Measurements from ENCODE around the gene CARD11. TPM values are rescaled to one million over a fixed set of nuclear protein-coding genes. Genes with fewer than 3 reads are reported as not detected.

Gene CARD11
- total and polyA plus RNA-seq, 2 experiments from 2014 or later, result 17.7 to 29.0 TPM

GRCh38 chr7:2926120-2926895 lies 117.4 kb downstream of the CARD11 start:
- TF ChIP-seq POLR2AphosphoS5 (IDR thresholded peaks at IDR 0.05; ENCODE audit: low read depth), result no peak
- no peak for TF ChIP-seq CREB1 (CRISPR knock-in tag; IDR thresholded peaks at IDR 0.05; ENCODE audit: low read depth)
- TF ChIP-seq JUNB (IDR thresholded peaks at IDR 0.05; ENCODE audit: unreplicated experiment), result no peak
- H3K27me3 Mint-ChIP-seq (ENCODE audit: insufficient read depth, low read depth, poor library complexity), result peaks cover 15% of the 10 kb centered on the region
- Histone ChIP-seq H3K27me3 (ENCODE audit: insufficient read depth) (no peaks in the 10 kb centered on the region), H3K9me2 (ENCODE audit: insufficient read depth) (no peaks in the 10 kb centered on the region), H3K27ac (ENCODE audit: low read depth) (no peak overlapping the region), H4K20me1 (replicated peaks; ENCODE audit: insufficient read depth) (no peaks in the 10 kb centered on the region), H3K4me3 (no peak overlapping the region), H3K4me1 (ENCODE audit: insufficient read depth) (no peaks in the 10 kb centered on the region), H2AFZ (no peak overlapping the region), H3K4me2 (no peak overlapping the region), H3K79me2 (replicated peaks; ENCODE audit: insufficient read depth) (no peaks in the 10 kb centered on the region), H3F3A (replicated peaks; ENCODE audit: low read depth) (no peaks in the 10 kb centered on the region), H3K36me3 (ENCODE audit: insufficient read depth) (no peaks in the 10 kb centered on the region)
- H3K4me3 Mint-ChIP-seq, result no peak overlapping the region
- DNase-seq (ENCODE audit: low spot score) (no peak), ATAC-seq (no peak)
- no peak overlapping the region for H3K27ac Mint-ChIP-seq
- H3K9me3 Mint-ChIP-seq, result no peaks in the 10 kb centered on the region
- H3K36me3 Mint-ChIP-seq (ENCODE audit: low read depth), result no peaks in the 10 kb centered on the region
- H3K4me1 Mint-ChIP-seq, result no peaks in the 10 kb centered on the region

DNA sequence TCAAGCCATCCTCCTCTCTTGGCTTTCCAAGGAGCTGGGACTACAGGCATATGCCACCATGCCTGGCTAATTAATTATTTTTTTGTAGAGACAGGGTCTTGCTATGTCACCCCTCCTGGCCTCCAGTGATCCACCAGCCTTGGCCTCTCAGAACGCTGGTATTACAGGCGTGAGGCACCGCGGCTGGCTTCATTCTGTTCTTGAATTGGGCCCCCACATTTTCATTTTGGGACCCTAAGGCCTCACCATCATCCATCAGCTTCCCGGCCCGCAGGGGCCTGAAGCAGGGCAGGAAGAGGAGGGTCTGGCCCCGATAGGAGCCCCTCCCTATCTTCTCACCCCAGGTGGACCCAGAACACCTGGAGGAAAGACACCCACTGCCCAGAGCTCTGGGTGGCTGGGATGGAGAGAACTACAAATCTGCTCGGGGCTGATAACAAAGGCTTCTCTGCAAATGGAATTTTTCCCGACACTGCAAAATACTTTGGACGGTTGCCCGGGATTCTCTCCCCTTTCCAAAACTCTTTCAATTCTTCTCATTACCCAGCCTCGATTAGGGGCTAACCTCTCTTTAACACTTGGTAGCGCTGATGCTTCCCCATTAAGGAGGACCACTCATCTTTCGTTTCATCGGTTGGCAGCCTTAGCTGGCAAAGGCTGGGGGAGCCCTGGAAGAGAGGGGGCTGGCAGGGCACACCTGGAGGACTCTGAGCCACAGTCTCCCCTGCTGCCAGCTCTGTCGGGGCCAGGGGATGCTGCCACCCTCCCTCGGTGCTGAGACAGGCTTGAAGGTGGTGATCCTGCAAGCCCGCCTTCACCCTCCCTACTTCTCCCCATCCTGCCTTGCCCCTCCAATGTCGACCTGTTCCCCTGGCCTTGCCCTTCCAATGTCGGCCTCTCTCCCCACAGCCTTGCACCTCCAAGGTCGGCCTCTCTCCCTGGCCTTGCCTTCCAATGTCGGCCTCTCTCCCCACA lies 118.5 kb downstream of the CARD11 start:
- Histone ChIP-seq H3F3A (replicated peaks; ENCODE audit: low read depth) (no peaks in the 10 kb centered on the region), H3K79me2 (replicated peaks; ENCODE audit: insufficient read depth) (no peaks in the 10 kb centered on the region), H3K4me1 (ENCODE audit: insufficient read depth) (no peaks in the 10 kb centered on the region), H3K4me2 (no peak overlapping the region), H3K4me3 (no peak overlapping the region), H3K27ac (ENCODE audit: low read depth) (no peak overlapping the region), H3K36me3 (ENCODE audit: insufficient read depth) (no peaks in the 10 kb centered on the region), H2AFZ (no peak overlapping the region), H3K9me2 (ENCODE audit: insufficient read depth) (no peaks in the 10 kb centered on the region), H4K20me1 (replicated peaks; ENCODE audit: insufficient read depth) (no peaks in the 10 kb centered on the region), H3K27me3 (ENCODE audit: insufficient read depth) (no peaks in the 10 kb centered on the region)
- peaks cover under 1% of the 10 kb centered on the region; the same call in 1 of the 3 replicates for H3K9me3 Mint-ChIP-seq
- no peak overlapping the region for H3K4me3 Mint-ChIP-seq
- DNase-seq (ENCODE audit: low spot score) (no peak), ATAC-seq (no peak)
- H3K36me3 Mint-ChIP-seq (ENCODE audit: low read depth), result peaks cover 4% of the 10 kb centered on the region; the same call in 2 of the 3 replicates
- peaks cover 12% of the 10 kb centered on the region for H3K27me3 Mint-ChIP-seq (ENCODE audit: insufficient read depth, low read depth, poor library complexity)
- no peak overlapping the region for H3K27ac Mint-ChIP-seq
- no peaks in the 10 kb centered on the region for H3K4me1 Mint-ChIP-seq
- no peak for TF ChIP-seq CTCF (conservative IDR thresholded peaks at IDR 0.05; ENCODE audit: low read depth in 2 of 2)
- TF ChIP-seq NANOG (IDR thresholded peaks at IDR 0.05; ENCODE audit: borderline replicate concordance), result no peak
- TF ChIP-seq, protein P1, sequence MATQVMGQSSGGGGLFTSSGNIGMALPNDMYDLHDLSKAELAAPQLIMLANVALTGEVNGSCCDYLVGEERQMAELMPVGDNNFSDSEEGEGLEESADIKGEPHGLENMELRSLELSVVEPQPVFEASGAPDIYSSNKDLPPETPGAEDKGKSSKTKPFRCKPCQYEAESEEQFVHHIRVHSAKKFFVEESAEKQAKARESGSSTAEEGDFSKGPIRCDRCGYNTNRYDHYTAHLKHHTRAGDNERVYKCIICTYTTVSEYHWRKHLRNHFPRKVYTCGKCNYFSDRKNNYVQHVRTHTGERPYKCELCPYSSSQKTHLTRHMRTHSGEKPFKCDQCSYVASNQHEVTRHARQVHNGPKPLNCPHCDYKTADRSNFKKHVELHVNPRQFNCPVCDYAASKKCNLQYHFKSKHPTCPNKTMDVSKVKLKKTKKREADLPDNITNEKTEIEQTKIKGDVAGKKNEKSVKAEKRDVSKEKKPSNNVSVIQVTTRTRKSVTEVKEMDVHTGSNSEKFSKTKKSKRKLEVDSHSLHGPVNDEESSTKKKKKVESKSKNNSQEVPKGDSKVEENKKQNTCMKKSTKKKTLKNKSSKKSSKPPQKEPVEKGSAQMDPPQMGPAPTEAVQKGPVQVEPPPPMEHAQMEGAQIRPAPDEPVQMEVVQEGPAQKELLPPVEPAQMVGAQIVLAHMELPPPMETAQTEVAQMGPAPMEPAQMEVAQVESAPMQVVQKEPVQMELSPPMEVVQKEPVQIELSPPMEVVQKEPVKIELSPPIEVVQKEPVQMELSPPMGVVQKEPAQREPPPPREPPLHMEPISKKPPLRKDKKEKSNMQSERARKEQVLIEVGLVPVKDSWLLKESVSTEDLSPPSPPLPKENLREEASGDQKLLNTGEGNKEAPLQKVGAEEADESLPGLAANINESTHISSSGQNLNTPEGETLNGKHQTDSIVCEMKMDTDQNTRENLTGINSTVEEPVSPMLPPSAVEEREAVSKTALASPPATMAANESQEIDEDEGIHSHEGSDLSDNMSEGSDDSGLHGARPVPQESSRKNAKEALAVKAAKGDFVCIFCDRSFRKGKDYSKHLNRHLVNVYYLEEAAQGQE (IDR thresholded peaks at IDR 0.05; ENCODE audit: unreplicated experiment), result no peak
- TF ChIP-seq ZNF331 (CRISPR knock-in tag; IDR thresholded peaks at IDR 0.05; ENCODE audit: low read depth), result no peak
